HG02588 (cell line): ENCODE data around the gene ZBTB3.
"Not testable (repeated sequence)": the region's sequence is repeated elsewhere in the genome, so short reads cannot be mapped to it uniquely, and the experiment has no call there.

ENCODE experiments used
- ATAC-seq: cut with Tn5 transposase; IDR thresholded peaks from one replicate; pipeline ENCODE4 v1.9.1; 2021; ENCODE audit warnings: mild to moderate bottlenecking, moderate library complexity; ENCODE audit not compliant: unreplicated experiment

The ZBTB3 gene

DNA sequence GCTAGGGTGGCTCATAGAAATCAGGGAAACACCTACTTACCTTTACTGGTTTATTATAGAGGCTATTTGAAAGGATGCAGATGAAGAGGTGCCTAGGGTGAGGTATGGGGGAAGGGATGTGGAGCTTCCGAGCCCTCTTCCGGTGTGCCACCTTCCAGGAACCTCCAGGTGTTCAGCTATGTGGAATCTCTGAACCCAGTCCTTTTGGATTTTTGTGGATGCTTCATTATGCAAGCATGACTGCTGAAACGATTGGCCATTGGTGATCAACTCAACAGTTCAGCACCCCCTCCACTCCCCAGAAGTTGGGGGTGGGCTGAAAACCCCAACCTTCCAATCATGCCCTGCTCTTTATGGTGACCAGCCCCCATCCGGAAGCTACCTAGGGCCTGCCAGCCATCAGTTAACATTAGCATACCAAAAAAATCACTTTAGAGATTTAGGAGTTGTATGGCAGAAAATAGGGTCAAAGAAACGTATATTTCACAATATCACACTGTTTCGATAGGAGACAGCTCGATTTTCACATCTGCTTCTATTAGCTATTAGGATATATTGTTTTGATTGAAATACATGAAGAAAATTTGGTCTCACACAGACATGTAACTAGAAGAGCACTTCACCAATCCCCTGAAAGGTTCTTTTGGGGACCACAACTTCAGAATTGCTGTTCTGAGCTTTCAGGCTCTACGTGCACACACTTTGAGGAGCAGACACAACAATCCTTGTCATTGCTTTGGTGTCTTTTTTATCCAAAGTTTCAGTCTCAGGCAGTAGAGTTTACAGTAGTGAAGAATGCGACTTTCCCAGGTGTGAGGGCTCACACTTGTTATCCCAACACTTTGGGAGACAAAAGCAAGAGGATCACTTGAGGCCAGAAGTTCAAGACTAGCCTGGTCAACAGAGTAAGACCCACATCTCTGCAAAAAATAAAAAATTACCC lies 4.2 kb upstream of the ZBTB3 start:
- ATAC-seq, result no peak

DNA sequence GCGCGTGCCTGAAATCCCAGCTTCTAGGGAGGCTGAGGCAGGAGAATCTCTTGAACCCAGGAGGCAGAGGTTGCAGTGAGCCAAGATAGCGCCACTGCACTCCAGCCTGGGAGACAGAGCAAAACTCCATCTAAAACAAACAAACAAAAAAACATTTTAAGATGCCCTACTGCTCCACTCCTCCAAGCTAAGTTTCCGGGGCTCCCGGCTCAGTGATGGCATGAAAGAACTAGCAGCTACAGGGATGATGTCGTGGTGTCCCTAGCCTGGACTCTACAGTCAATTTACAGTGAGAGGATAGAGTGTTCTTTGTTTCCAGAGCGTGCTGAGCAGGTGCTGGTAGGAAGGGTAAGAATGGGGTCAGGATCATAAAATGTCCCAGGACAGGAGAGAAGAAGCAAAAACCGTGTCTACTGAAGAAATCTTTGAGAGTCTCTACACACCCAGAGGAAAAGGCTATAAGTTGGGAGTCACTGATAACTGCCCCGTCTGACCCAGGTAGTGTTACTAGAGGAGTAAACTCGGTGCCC lies 1.2 kb upstream of the ZBTB3 start:
- no peak for ATAC-seq

- ATAC-seq, result no peak
Measured at GRCh38 chr11:62752994-62753735, 795 bp downstream of the ZBTB3 start.

- ATAC-seq, result no peak
Measured at GRCh38 chr11:62752177-62752785, 1.7 kb downstream of the ZBTB3 start.

GRCh38 chr11:62749931-62750330 lies 4.0 kb downstream of the ZBTB3 start:
- not testable (repeated sequence) for ATAC-seq

DNA sequence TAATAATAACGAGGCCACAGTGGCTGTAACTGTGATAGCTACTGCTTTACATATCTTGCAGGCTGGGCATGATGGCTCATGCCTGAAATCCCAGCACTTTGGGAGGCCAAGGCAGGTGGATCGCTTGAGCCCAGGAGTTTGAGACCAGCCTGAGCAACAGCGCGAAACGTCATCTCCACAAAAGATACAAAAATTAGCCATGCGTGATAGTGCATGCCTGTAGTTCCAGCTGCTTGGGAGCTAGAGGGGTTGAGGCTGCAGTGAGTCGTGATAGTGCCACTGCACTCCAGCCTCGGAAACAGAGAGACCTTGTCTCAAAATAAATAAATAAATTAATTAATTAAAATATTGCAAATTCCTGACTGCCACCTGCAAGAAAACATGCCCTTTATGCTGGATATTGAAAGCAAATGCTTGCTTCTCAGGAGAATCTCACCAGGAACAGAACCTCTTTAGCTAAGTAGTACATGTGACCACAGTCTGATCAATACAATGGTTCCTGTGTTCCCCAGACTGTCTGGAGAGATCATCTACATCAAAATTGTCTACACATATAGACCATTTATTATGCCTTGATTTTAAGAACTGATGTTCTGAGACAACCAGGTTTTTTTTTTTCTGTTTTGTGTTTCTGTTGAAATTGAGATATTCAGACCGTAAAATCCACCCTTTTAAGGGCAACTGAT lies 6.3 kb downstream of the ZBTB3 start:
- no peak for ATAC-seq

DNA sequence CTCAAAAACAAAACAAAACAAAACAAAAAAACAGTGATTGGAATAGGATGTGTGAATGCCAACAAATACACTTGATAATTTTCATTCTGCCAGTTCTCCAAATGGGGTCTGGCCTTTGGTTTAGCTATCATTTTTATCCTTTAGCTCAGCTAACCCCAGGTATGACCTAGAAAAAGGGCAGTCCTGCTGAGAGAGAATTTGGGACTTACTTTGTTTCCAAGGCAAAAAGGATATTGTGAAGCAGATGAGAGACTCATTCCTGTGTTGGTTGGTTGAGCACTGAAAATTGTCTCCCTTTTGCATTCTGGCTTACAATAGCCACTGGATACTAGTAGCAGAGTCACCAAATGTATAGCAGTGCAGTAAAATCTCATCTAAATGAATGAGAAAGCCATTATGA lies 16.8 kb downstream of the ZBTB3 start:
- ATAC-seq, result no peak

DNA sequence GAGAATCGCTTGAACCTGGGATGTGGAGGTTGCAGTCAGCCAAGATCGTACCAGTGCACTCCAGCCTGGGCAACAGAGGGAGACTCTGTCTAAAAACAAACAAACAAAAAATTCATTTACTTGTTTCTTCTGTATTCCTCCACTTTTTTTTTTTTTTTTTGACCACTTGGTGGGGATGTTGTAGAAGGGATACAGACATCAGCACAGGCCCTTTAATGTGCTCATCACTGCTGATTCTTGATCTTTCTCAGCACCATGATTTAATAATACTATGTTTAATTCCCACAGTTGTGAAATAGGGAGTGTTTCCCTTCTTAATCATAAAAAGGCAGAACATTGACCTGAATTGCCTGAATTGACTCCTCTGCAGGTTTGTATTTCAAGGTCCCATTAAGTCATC lies 21.1 kb downstream of the ZBTB3 start:
- no peak for ATAC-seq

DNA sequence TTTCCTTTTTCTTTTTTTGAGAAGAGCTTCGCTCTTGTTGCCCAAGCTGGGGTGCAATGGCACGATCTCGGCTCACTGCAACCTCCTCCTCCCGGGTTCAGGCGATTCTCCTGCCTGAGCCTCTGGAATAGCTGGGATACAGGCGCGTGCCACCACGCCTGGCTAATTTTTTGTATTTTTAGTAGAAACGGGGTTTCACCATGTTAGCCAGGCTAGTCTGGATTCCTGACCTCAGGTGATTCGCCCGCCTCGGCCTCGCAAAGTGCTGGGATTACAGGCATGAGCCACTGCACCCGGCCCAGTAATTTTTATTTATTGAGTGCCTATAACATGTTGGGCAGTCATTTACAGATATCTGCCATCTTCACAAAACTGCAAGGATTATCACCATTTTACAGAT lies 23.9 kb downstream of the ZBTB3 start:
- not testable (repeated sequence) for ATAC-seq

DNA sequence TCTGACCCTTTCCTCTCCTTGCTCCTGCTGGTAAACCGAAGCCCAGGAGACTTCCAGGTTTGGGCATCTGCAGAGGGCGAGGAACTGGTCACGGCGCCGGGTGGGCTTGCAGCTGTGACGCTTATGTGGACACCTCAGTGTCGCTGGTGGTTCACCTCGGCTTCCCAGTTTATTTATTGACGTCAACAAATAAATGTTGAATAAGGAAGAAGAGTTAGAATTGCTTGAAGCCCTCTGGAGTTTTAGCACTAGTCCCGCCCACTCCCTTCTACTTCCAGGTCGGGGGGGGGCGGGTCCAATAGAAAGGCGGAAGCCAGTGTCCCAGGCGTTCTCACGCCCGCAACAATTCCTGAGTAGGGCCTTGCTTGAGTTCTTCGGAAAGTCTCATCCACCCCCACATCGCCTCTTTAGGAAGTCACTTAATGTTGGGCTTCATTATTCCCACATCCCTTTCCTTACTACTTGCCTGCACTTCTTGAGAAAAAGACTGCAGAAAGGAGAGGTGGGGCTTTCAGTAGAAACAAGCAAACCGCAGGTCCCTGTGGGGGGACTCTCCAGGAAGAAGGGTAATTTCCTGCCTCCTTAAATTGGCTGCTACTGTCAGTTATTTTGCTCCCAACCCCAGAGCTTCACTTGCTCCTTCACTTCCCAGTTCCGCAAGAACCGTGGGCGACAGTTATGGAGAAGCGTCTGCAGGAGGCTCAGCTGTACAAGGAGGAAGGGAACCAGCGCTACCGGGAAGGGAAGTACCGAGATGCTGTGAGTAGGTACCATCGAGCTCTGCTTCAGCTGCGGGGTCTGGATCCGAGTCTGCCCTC lies 25.6 kb downstream of the ZBTB3 start, which contains the start of gene TTC9C:
Gene TTC9C, plus strand, starts transcription at position 316 of the 818 bp plus-strand sequence. Its CDS starts 363 bp downstream, at position 679.
- peak; percentile 14 for ATAC-seq

DNA sequence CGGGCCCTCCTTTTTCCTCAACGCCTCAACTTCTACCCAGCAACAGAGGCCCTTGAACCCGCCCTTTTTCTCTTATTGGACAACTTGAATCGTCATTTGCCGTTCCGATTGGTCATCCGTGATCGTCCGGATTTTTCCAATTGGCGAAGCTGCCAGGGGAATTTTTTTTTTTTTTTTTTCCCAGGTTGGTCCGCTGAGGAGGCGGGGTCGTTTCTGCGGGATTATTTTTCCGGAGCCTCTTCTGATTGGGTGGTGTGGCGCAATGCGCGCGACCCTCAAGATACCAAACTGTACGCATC lies 26.1 kb downstream of the ZBTB3 start:
- peak; percentile 50 for ATAC-seq

- peak; percentile 69 for ATAC-seq
Measured at GRCh38 chr11:62727165-62727871, 26.6 kb downstream of the ZBTB3 start, which contains the start of gene HNRNPUL2. Gene HNRNPUL2 (minus strand): TSS chr11:62727457. CDS start chr11:62727156, 301 bp downstream.

- ATAC-seq, result no peak
Measured at GRCh38 chr11:62726915-62727164, 27.1 kb downstream of the ZBTB3 start.

- peak; percentile 5 for ATAC-seq
Measured at GRCh38 chr11:62726156-62726914, 27.6 kb downstream of the ZBTB3 start.

DNA sequence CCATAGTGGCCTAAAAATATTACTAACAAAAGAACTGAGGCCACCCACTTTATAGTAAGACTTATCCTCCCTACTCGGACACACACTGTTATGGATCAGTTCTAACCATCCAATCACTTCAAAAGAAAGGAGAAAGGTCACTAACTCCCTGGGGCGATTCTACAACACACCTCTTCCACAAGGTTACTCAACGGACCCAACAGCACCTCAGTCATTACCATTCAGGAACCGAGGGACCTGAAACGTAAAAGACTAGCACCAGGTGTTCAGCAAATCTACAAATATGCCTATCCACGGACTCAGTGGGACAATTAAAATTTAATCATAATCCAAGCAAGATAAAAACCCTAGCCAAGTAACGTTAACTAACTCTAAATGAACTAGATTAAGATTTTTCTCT lies 28.3 kb downstream of the ZBTB3 start:
- no peak for ATAC-seq

GRCh38 chr11:62724171-62724570 lies 29.8 kb downstream of the ZBTB3 start:
- ATAC-seq, result no peak

GRCh38 chr11:62721994-62722393 lies 32.0 kb downstream of the ZBTB3 start:
- ATAC-seq, result no peak

GRCh38 chr11:62719302-62719978 lies 34.5 kb downstream of the ZBTB3 start:
- ATAC-seq, result no peak
